IMR-90 (cell line): ENCODE results near the gene ANKRD11. TPM values are rescaled to one million over a fixed set of nuclear protein-coding genes. Genes with fewer than 3 reads are reported as not detected.

ENCODE experiments used
- ATAC-seq: fragments of 200-7000 bp; cut with Tn5 transposase; 2 replicates; pipeline ENCODE4 v1.9.1; 2020; ENCODE audit warnings: low read depth, mild to moderate bottlenecking, moderate library complexity
- BruUV-seq: library from RNA; stranded (reverse); fragments of 400-500 nt; replicated peaks from 2 replicates; lab custom pipeline; 2021; lab: Mats Ljungman, UMichigan
- CTCF ChIA-PET: fragments of 300-600 bp; formaldehyde crosslinking; extraction: SDS; loops from one replicate; lab custom pipeline; 2021; ENCODE audit warnings: antibody characterized with exemption; lab: Yijun Ruan, JAX
- POLR2A ChIA-PET: fragments of 300-600 bp; sonication (Branson Sonifier 250); formaldehyde crosslinking; loops from one replicate; lab custom pipeline; 2022; ENCODE audit warnings: antibody characterized with exemption; ENCODE audit not compliant: unreplicated experiment; lab: Charles Lee
- DNase-seq: peaks from one replicate; pipeline ENCODE4 v3.0.0; 2013
- H2AFZ ChIP-seq: replicated peaks from 2 replicates; pipeline ENCODE3; 2013; ENCODE audit warnings: low read length, mild to moderate bottlenecking; ENCODE audit not compliant: poor library complexity
- H2AK5ac ChIP-seq: 2 replicates; pipeline ENCODE4 v1.6.1; 2013; ENCODE audit warnings: low read depth, low read length, inconsistent platforms
- H2AK9ac ChIP-seq: replicated peaks from 2 replicates; pipeline ENCODE3; 2013; ENCODE audit warnings: mild to moderate bottlenecking, low read depth, low read length, moderate library complexity; ENCODE audit not compliant: poor library complexity
- H2BK120ac ChIP-seq: 2 replicates; pipeline ENCODE4 v1.6.1; 2013; ENCODE audit warnings: low read depth, low read length, inconsistent platforms
- H2BK15ac ChIP-seq: 3 replicates; pipeline ENCODE4 v1.6.1; 2013; ENCODE audit warnings: low read depth, low read length, inconsistent platforms
- H2BK20ac ChIP-seq: 2 replicates; pipeline ENCODE4 v1.6.1; 2013; ENCODE audit warnings: low read depth, mild to moderate bottlenecking, inconsistent platforms, low read length, moderate library complexity
- H2BK5ac ChIP-seq: 2 replicates; pipeline ENCODE4 v1.6.1; 2013; ENCODE audit warnings: mild to moderate bottlenecking, low read depth, low read length, inconsistent platforms; ENCODE audit not compliant: poor library complexity, severe bottlenecking
- H3K14ac ChIP-seq: replicated peaks from 2 replicates; pipeline ENCODE4 v1.6.1; 2013; ENCODE audit warnings: low read depth, low read length, inconsistent platforms
- H3K18ac ChIP-seq: 2 replicates; pipeline ENCODE4 v1.6.1; 2013; ENCODE audit warnings: low read depth, low read length, control low read depth
- H3K23ac ChIP-seq: 2 replicates; pipeline ENCODE4 v1.6.1; 2013; ENCODE audit warnings: low read depth, low read length, inconsistent platforms
- H3K27ac ChIP-seq: 2 replicates; pipeline ENCODE4 v1.5.1; 2013; ENCODE audit warnings: mild to moderate bottlenecking, control low read depth, low read length; ENCODE audit not compliant: insufficient read depth
- H3K27me3 ChIP-seq: 2 replicates; pipeline ENCODE4 v1.6.1; 2013; ENCODE audit warnings: low read length; ENCODE audit not compliant: control insufficient read depth, insufficient read depth
- H3K36me3 ChIP-seq: 2 replicates; pipeline ENCODE4 v1.6.1; 2013; ENCODE audit warnings: low read length, mixed read lengths; ENCODE audit not compliant: control insufficient read depth, insufficient read depth
- H3K4ac ChIP-seq: 2 replicates; pipeline ENCODE4 v1.6.1; 2013; ENCODE audit warnings: low read depth, low read length, inconsistent platforms
- H3K4me1 ChIP-seq: 2 replicates; pipeline ENCODE4 v1.6.1; 2013; ENCODE audit warnings: low read length, mixed read lengths; ENCODE audit not compliant: control insufficient read depth, insufficient read depth
- H3K4me2 ChIP-seq: 2 replicates; pipeline ENCODE4 v1.6.1; 2013; ENCODE audit warnings: low read depth, mild to moderate bottlenecking, control low read depth, low read length, moderate library complexity
- H3K4me3 ChIP-seq: 2 replicates; pipeline ENCODE4 v1.5.1; 2013; ENCODE audit warnings: low read depth, mild to moderate bottlenecking, control low read depth, low read length, moderate library complexity; ENCODE audit not compliant: insufficient read depth
- H3K56ac ChIP-seq: 2 replicates; pipeline ENCODE4 v1.6.1; 2013; ENCODE audit warnings: low read length, inconsistent platforms; ENCODE audit not compliant: insufficient read depth; ENCODE audit errors: extremely low read depth
- H3K79me1 ChIP-seq, 2 experiments: 2 replicates each; pipeline ENCODE4 v1.6.1; 2013; ENCODE audit warnings: low read length in 2 of 2, inconsistent platforms in 1 of 2, low read depth in 1 of 2
- H3K9ac ChIP-seq: 2 replicates; pipeline ENCODE4 v1.6.1; 2013; ENCODE audit warnings: low read depth, low read length, control low read depth
- H3K9me1 ChIP-seq: 2 replicates; pipeline ENCODE4 v1.6.1; 2013; ENCODE audit warnings: low read length, inconsistent platforms; ENCODE audit not compliant: insufficient read depth
- H3K9me3 ChIP-seq: 2 replicates; pipeline ENCODE4 v1.6.1; 2013; ENCODE audit warnings: low read length; ENCODE audit not compliant: control insufficient read depth, insufficient read depth
- H4K20me1 ChIP-seq: 2 replicates; pipeline ENCODE4 v1.6.1; 2013; ENCODE audit warnings: low read length, inconsistent platforms; ENCODE audit not compliant: insufficient read depth
- H4K5ac ChIP-seq: 2 replicates; pipeline ENCODE4 v1.6.1; 2013; ENCODE audit warnings: mild to moderate bottlenecking, low read depth, low read length, control low read depth
- H4K8ac ChIP-seq, 2 experiments: 2 replicates each; pipeline ENCODE4 v1.6.1; 2013; ENCODE audit warnings: low read depth in 2 of 2, low read length in 2 of 2, control low read depth in 1 of 2, inconsistent platforms in 1 of 2
- H4K91ac ChIP-seq: 2 replicates; pipeline ENCODE4 v1.6.1; 2013; ENCODE audit warnings: low read depth, low read length, inconsistent platforms; ENCODE audit not compliant: insufficient read depth
- BHLHE40 ChIP-seq: fragments of 150-350 bp; IDR thresholded peaks from 2 replicates; pipeline ENCODE4 v1.6.1; 2016; ENCODE audit warnings: mild to moderate bottlenecking, low read depth, low read length
- CEBPB ChIP-seq: IDR thresholded peaks from 2 replicates; pipeline ENCODE4 v1.6.1; 2012; ENCODE audit warnings: low read depth, low read length, improper control_type of control experiment
- CHD1 ChIP-seq: IDR thresholded peaks from 2 replicates; pipeline ENCODE4 v1.6.1; 2012; ENCODE audit warnings: low read depth, low read length, improper control_type of control experiment
- CTCF ChIP-seq: conservative IDR thresholded peaks from 2 replicates; pipeline ENCODE4 v1.5.1; 2012; ENCODE audit warnings: mild to moderate bottlenecking, low read depth, low read length, improper control_type of control experiment
- ELK1 ChIP-seq: fragments of 150-350 bp; IDR thresholded peaks from 2 replicates; pipeline ENCODE4 v1.6.1; 2016; ENCODE audit warnings: low read depth, mild to moderate bottlenecking, low read length, moderate library complexity, borderline replicate concordance
- FOS ChIP-seq: fragments of 150-350 bp; IDR thresholded peaks from 2 replicates; pipeline ENCODE4 v1.6.1; 2016; ENCODE audit warnings: low read depth, low read length
- MAFK ChIP-seq: IDR thresholded peaks from 2 replicates; pipeline ENCODE4 v1.6.1; 2012; ENCODE audit warnings: low read depth, low read length, improper control_type of control experiment
- MAZ ChIP-seq: IDR thresholded peaks from 2 replicates; pipeline ENCODE4 v1.6.1; 2012; ENCODE audit warnings: low read depth, mild to moderate bottlenecking, low read length, improper control_type of control experiment, moderate library complexity, borderline replicate concordance
- MXI1 ChIP-seq: IDR thresholded peaks from 2 replicates; pipeline ENCODE4 v1.6.1; 2012; ENCODE audit warnings: low read depth, mild to moderate bottlenecking, low read length, moderate library complexity, borderline replicate concordance
- NFE2L2 ChIP-seq: fragments of 150-350 bp; IDR thresholded peaks from 2 replicates; pipeline ENCODE4 v1.6.1; 2016; ENCODE audit warnings: low read depth, mild to moderate bottlenecking, low read length
- POLR2A ChIP-seq: IDR thresholded peaks from 2 replicates; pipeline ENCODE4 v1.6.1; 2012; ENCODE audit warnings: mild to moderate bottlenecking, low read depth, low read length
- RAD21 ChIP-seq: IDR thresholded peaks from 2 replicates; pipeline ENCODE4 v1.6.1; 2012; ENCODE audit warnings: low read length, improper control_type of control experiment
- RCOR1 ChIP-seq: IDR thresholded peaks from 2 replicates; pipeline ENCODE4 v1.6.1; 2012; ENCODE audit warnings: mild to moderate bottlenecking, low read length, improper control_type of control experiment; ENCODE audit not compliant: insufficient replicate concordance
- RFX5 ChIP-seq: IDR thresholded peaks from 2 replicates; pipeline ENCODE4 v1.8.0; 2012; ENCODE audit warnings: low read depth, mild to moderate bottlenecking, low read length, moderate library complexity
- SMC3 ChIP-seq: fragments of 150-350 bp; IDR thresholded peaks from 2 replicates; pipeline ENCODE4 v1.6.1; 2016; ENCODE audit warnings: low read depth, mild to moderate bottlenecking, antibody characterized with exemption, low read length, moderate library complexity
- USF2 ChIP-seq: fragments of 150-350 bp; IDR thresholded peaks from 2 replicates; pipeline ENCODE4 v1.6.1; 2017; ENCODE audit warnings: mild to moderate bottlenecking, antibody characterized with exemption, low read length, low read depth
- WGBS, 2 experiments: methylation state at CpG; one replicate each; pipeline versions ENCODE4 v1.1.5 to v1.1.7; 2013; ENCODE audit warnings: missing lambda C conversion rate in 2 of 2; ENCODE audit not compliant: insufficient read length in 1 of 2; ENCODE audit errors: extremely low coverage in 2 of 2; 5-methylcytosine and 5-hydroxymethylcytosine counted together
- dilution Hi-C: fragments of 300-500 bp; cut with HindIII; formaldehyde crosslinking; loops from one replicate; pipeline ENCODE4 v1.14.3; 2018; ENCODE audit warnings: low sequenced_read_pairs; ENCODE audit not compliant: unreplicated experiment
- in situ Hi-C: fragments of 300-500 bp; cut with MboI; formaldehyde crosslinking; loops from 3 replicates; pipeline ENCODE4 v1.14.3; 2019; ENCODE audit warnings: low sequenced_read_pairs, inconsistent platforms, mixed read lengths
- intact Hi-C: fragments of 100-400 bp; cut with micrococcal nuclease; formaldehyde crosslinking; loops from 2 replicates; pipeline ENCODE4 v1.10.0; 2022
- polyA plus RNA-seq, 3 experiments: library from polyadenylated mRNA; depleted of rRNA; stranded (reverse); fragments of >200 nt; gene quantifications; 2 replicates each; pipeline ENCODE4 v1.2.3, GENCODE V29; 2012; ENCODE audit warnings: low replicate concordance in 1 of 3
- total RNA-seq: library from RNA; depleted of rRNA; stranded (reverse); fragments of >200 nt; gene quantifications from 2 replicates; pipeline ENCODE4 v1.2.3, GENCODE V29; 2012

Gene ANKRD11
- total and polyA plus RNA-seq, 2 of the 4 experiments (the other 2 are of a cell fraction) = 46.8 to 71.9 TPM

- in situ Hi-C loops = no loop called here
- H4K8ac ChIP-seq = no peak overlapping the region
Observed at GRCh38 chr16:89519881-89520280, 29.5 kb upstream of the ANKRD11 start.

More at GRCh38 chr16:89519881-89520280, 29.5 kb upstream of the ANKRD11 start:
- no peak overlapping the region for H4K5ac ChIP-seq
- no peak for DNase-seq
- no peak overlapping the region for H3K9ac ChIP-seq
- dilution Hi-C loops (no loop called here), intact Hi-C loops (no loop called here)
- H2AK5ac ChIP-seq = no peak overlapping the region
- H2BK120ac ChIP-seq = no peak overlapping the region
- WGBS, 2 experiments = 98% methylated on average over 14 of the region's 15 CpGs; no CpG with 5 or more reads in 1 of the 2 experiments
- peaks cover 33 to 73% of the 10 kb centered on the region in 2 experiments for H3K79me1 ChIP-seq
- no peak overlapping the region for H2BK5ac ChIP-seq
- no peak overlapping the region for H3K4me2 ChIP-seq
- no peak overlapping the region for H3K4ac ChIP-seq
- BruUV-seq = no TSS peak
- H2AK9ac ChIP-seq = no peak overlapping the region
- no peaks in the 10 kb centered on the region for H3K9me3 ChIP-seq
- no peak overlapping the region for H2BK20ac ChIP-seq
- H3K4me3 ChIP-seq = no peak overlapping the region
- H3K27me3 ChIP-seq = no peaks in the 10 kb centered on the region
- H3K9me1 ChIP-seq = peaks cover 3% of the 10 kb centered on the region
- no peak overlapping the region for H2BK15ac ChIP-seq
- POLR2A ChIA-PET = no interaction called here
- no peak overlapping the region for H3K23ac ChIP-seq
- H3K4me1 ChIP-seq = no peaks in the 10 kb centered on the region
- H3K56ac ChIP-seq = no peak overlapping the region
- TF ChIP-seq CTCF (no peak), RFX5 (no peak), FOS (no peak), NFE2L2 (no peak), POLR2A (no peak), CEBPB (no peak), CHD1 (no peak), USF2 (no peak), SMC3 (no peak), RAD21 (no peak), RCOR1 (no peak), MAFK (no peak), ELK1 (no peak), MXI1 (no peak), BHLHE40 (no peak), MAZ (no peak)
- H2AFZ ChIP-seq = peak overlapping the region; percentile 41
- H4K20me1 ChIP-seq = peaks cover 37% of the 10 kb centered on the region
- H3K14ac ChIP-seq = no peak overlapping the region
- ATAC-seq = no peak
- CTCF ChIA-PET = no interaction called here
- no peak overlapping the region for H4K91ac ChIP-seq
- H3K27ac ChIP-seq = no peak overlapping the region
- H3K18ac ChIP-seq = no peak overlapping the region
- H3K36me3 ChIP-seq = peaks cover 72% of the 10 kb centered on the region
